Endothelial cell of umbilical vein (primary cell): ENCODE results near the gene DNAJC4. TPM values are rescaled to one million over a fixed set of nuclear protein-coding genes. Genes with fewer than 3 reads are reported as not detected.

Experiments
- BruUV-seq: library from RNA; stranded (reverse); fragments of 400-500 nt; replicated peaks from 2 replicates; lab custom pipeline; 2021; lab: Mats Ljungman, UMichigan
- CTCF ChIA-PET: fragments of 300-600, 350-600 bp; sonication (Branson Sonifier 250); formaldehyde crosslinking; loops from one replicate; lab custom pipeline; 2021; ENCODE audit warnings: antibody characterized with exemption, inconsistent platforms; lab: Charles Lee
- POLR2A ChIA-PET: fragments of 300-600, 350-600 bp; sonication (Branson Sonifier 250); formaldehyde crosslinking; loops from one replicate; lab custom pipeline; 2021; ENCODE audit warnings: antibody characterized with exemption, inconsistent platforms; lab: Charles Lee
- DNase-seq: peaks from one replicate; pipeline ENCODE4 v3.0.0-alpha.2; 2011; ENCODE audit warnings: low read depth, low spot score
- FAIRE-seq: peaks from 2 replicates; lab custom pipeline; 2011; peaks lifted over from hg19 to GRCh38; lab: Jason Lieb, UNC
- H2AFZ ChIP-seq: 2 replicates; pipeline ENCODE4 v1.6.0; 2012; ENCODE audit warnings: low read depth, low read length, control low read depth, inconsistent platforms
- H3K27ac ChIP-seq: 2 replicates; pipeline ENCODE4 v1.5.1; 2011; ENCODE audit warnings: low read depth, mild to moderate bottlenecking, control low read depth, low read length, moderate library complexity; ENCODE audit not compliant: insufficient read depth
- H3K27me3 ChIP-seq, 2 experiments: 2 replicates each; pipeline versions ENCODE4 v1.6.0 to v1.6.1; 2011; ENCODE audit warnings: low read length in 2 of 2, mixed read lengths in 1 of 2; ENCODE audit not compliant: control insufficient read depth in 2 of 2, insufficient read depth in 2 of 2
- H3K36me3 ChIP-seq, 2 experiments: 2 replicates in 1 of 2; 3 replicates in 1 of 2; pipeline ENCODE4 v1.5.1; 2011; ENCODE audit warnings: low read length in 2 of 2, mild to moderate bottlenecking in 1 of 2, moderate library complexity in 1 of 2; ENCODE audit not compliant: control insufficient read depth in 2 of 2, insufficient read depth in 2 of 2; ENCODE audit errors: extremely low read depth in 1 of 2
- H3K4me1 ChIP-seq: 3 replicates; pipeline ENCODE4 v1.5.1; 2011; ENCODE audit warnings: mild to moderate bottlenecking, low read length; ENCODE audit not compliant: control insufficient read depth, insufficient read depth; ENCODE audit errors: extremely low read depth
- H3K4me2 ChIP-seq: 2 replicates; pipeline ENCODE4 v1.6.1; 2011; ENCODE audit warnings: low read length, control low read depth, mixed read lengths; ENCODE audit not compliant: insufficient read depth
- H3K4me3 ChIP-seq, 3 experiments: fragments of 200-600 bp in 1 of 3; sonication (generic), shearing (Covaris generic) in 1 of 3; replicated peaks in 1 of 3; 2 replicates each; pipeline ENCODE4 v1.5.1; 2011 to 2016; ENCODE audit warnings: control low read depth in 3 of 3, low read length in 3 of 3, mild to moderate bottlenecking in 2 of 3, inconsistent platforms in 1 of 3, low read depth in 1 of 3, moderate library complexity in 1 of 3; ENCODE audit not compliant: insufficient read depth in 1 of 3
- H3K79me2 ChIP-seq: 2 replicates; pipeline ENCODE4 v1.6.0; 2012; ENCODE audit warnings: low read length, inconsistent platforms; ENCODE audit not compliant: control insufficient read depth, insufficient read depth
- H3K9ac ChIP-seq: replicated peaks from 2 replicates; pipeline ENCODE3; 2011; ENCODE audit warnings: low read length, control low read depth; ENCODE audit not compliant: insufficient read depth; ENCODE audit errors: extremely low read depth
- H3K9me1 ChIP-seq: replicated peaks from 3 replicates; pipeline ENCODE4 v1.6.0; 2011; ENCODE audit warnings: mild to moderate bottlenecking, low read length; ENCODE audit not compliant: control insufficient read depth, insufficient read depth; ENCODE audit errors: extremely low read depth
- H3K9me3 ChIP-seq: replicated peaks from 2 replicates; pipeline ENCODE4 v1.5.1; 2012; ENCODE audit warnings: low read length, inconsistent platforms; ENCODE audit not compliant: control insufficient read depth, insufficient read depth
- H4K20me1 ChIP-seq: replicated peaks from 2 replicates; pipeline ENCODE3; 2011; ENCODE audit warnings: mild to moderate bottlenecking, low read length; ENCODE audit not compliant: control insufficient read depth, insufficient read depth; ENCODE audit errors: extremely low read depth
- EZH2 ChIP-seq: IDR thresholded peaks from 2 replicates; pipeline ENCODE4 v1.6.1; 2012; ENCODE audit warnings: borderline replicate concordance, low read depth, mild to moderate bottlenecking, moderate library complexity, low read length, inconsistent platforms; ENCODE audit not compliant: severe bottlenecking
- FOS ChIP-seq: IDR thresholded peaks from 2 replicates; pipeline ENCODE4 v1.6.1; 2011; ENCODE audit warnings: mild to moderate bottlenecking, low read length, moderate library complexity, borderline replicate concordance; ENCODE audit not compliant: insufficient read depth
- GATA2 ChIP-seq: IDR thresholded peaks from 2 replicates; pipeline ENCODE4 v1.7.0; 2011; ENCODE audit warnings: low read depth, mild to moderate bottlenecking, moderate library complexity, mixed read lengths, low read length; ENCODE audit not compliant: insufficient read length, insufficient read depth
- JUN ChIP-seq: IDR thresholded peaks from 2 replicates; pipeline ENCODE4 v1.6.1; 2011; ENCODE audit warnings: borderline replicate concordance, low read depth; ENCODE audit not compliant: insufficient read length, insufficient read depth
- MAX ChIP-seq: IDR thresholded peaks from 2 replicates; pipeline ENCODE4 v1.6.1; 2011; ENCODE audit not compliant: insufficient read depth, insufficient read length
- MYC ChIP-seq: IDR thresholded peaks from one replicate; pipeline ENCODE4 v1.6.1; 2011; ENCODE audit warnings: mild to moderate bottlenecking, low read depth, low read length
- POLR2A ChIP-seq: IDR thresholded peaks from 2 replicates; pipeline ENCODE4 v1.6.1; 2012; ENCODE audit warnings: low read depth, mild to moderate bottlenecking, control low read depth, low read length
- POLR2AphosphoS5 ChIP-seq: IDR thresholded peaks from 2 replicates; pipeline ENCODE4 v1.6.1; 2012; ENCODE audit warnings: low read depth, mild to moderate bottlenecking, control low read depth, low read length, moderate library complexity; ENCODE audit not compliant: insufficient read depth
- dilution Hi-C: fragments of 300-500 bp; cut with MboI; formaldehyde crosslinking; loops from one replicate; pipeline ENCODE4 v1.15.0; 2019; ENCODE audit warnings: low sequenced_read_pairs; ENCODE audit not compliant: extremely low pct_ligation_motif_present
- intact Hi-C: fragments of 100-400 bp; cut with micrococcal nuclease; formaldehyde crosslinking; loops from one replicate; pipeline ENCODE4 v1.10.0; 2022
- polyA plus RNA-seq, 4 experiments: library from polyadenylated mRNA; depleted of rRNA in 3 of 4; stranded (reverse) in 3 of 4; unstranded in 1 of 4; fragments of >200 nt; gene quantifications; 2 replicates each; pipeline versions ENCODE4 v1.2.1 to v1.2.3, GENCODE V29; 2011 to 2012; ENCODE audit warnings: missing spikeins in 1 of 4
- total RNA-seq: library from RNA; stranded (reverse); gene quantifications from 2 replicates; pipeline ENCODE4 v1.2.3, GENCODE V29; 2021
- TF ChIP-seq, protein P1 (sequence below), 2 donors: IDR thresholded peaks; 1 replicate in 1 of 2; 2 replicates in 1 of 2; pipeline ENCODE4 v1.5.1; 2011; ENCODE audit warnings: low read length in 2 of 2, mild to moderate bottlenecking in 2 of 2, moderate library complexity in 2 of 2, control low read depth in 1 of 2, inconsistent platforms in 1 of 2, low read depth in 1 of 2; ENCODE audit not compliant: insufficient read depth in 1 of 2; ENCODE audit errors: extremely low read depth in 1 of 2

Gene DNAJC4
- total and polyA plus RNA-seq, 2 donors (not counting 3 experiments of a cell fraction or from before 2014, with no cell fraction given): 23.5 to 41.2 TPM

DNA sequence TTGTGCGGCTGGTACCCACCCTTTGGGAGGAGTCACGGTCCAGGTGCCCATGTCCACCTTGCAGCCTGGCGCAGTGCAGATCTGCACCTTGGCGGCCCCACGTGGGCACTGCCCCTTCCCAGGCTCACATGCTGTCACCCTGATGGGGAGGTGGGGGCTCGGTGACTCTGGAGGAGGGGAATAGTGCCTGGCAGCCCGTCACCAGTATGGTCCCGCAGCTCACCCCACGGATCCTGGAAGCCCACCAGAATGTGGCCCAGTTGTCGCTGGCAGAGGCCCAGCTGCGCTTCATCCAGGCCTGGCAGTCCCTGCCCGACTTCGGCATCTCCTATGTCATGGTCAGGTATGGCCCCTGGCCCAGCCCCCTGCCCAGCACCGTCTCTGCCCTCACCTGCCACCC, 9.6 kb upstream of the DNAJC4 start:
- dilution Hi-C loops: no loop called here
- intact Hi-C loops: no loop called here
- Histone ChIP-seq H3K27ac (no peak overlapping the region), H2AFZ (no peak overlapping the region), H3K27me3 (no peaks in the 10 kb centered on the region), H3K36me3 (peaks cover 0 to 6% of the 10 kb centered on the region in 2 experiments), H3K79me2 (no peaks in the 10 kb centered on the region), H4K20me1 (no peaks in the 10 kb centered on the region), H3K4me1 (peaks cover 5% of the 10 kb centered on the region), H3K4me2 (no peak overlapping the region), H3K9me1 (no peaks in the 10 kb centered on the region), H3K9me3 (no peaks in the 10 kb centered on the region), H3K4me3 (no peak overlapping the region), H3K9ac (no peak overlapping the region)
- DNase-seq (no peak), FAIRE-seq (no peak)
- ChIA-PET CTCF (interaction anchor here (1.4 kb wide), 1 partner anchor 35 kb away, joined by 3 read pairs; the partner anchor contains the start of gene STIP1), POLR2A (no interaction called here)
- TF ChIP-seq POLR2AphosphoS5 (no peak), FOS (no peak), GATA2 (no peak), MYC (no peak), MAX (no peak), EZH2 (no peak), JUN (no peak), POLR2A (no peak)
- TF ChIP-seq, protein P1, sequence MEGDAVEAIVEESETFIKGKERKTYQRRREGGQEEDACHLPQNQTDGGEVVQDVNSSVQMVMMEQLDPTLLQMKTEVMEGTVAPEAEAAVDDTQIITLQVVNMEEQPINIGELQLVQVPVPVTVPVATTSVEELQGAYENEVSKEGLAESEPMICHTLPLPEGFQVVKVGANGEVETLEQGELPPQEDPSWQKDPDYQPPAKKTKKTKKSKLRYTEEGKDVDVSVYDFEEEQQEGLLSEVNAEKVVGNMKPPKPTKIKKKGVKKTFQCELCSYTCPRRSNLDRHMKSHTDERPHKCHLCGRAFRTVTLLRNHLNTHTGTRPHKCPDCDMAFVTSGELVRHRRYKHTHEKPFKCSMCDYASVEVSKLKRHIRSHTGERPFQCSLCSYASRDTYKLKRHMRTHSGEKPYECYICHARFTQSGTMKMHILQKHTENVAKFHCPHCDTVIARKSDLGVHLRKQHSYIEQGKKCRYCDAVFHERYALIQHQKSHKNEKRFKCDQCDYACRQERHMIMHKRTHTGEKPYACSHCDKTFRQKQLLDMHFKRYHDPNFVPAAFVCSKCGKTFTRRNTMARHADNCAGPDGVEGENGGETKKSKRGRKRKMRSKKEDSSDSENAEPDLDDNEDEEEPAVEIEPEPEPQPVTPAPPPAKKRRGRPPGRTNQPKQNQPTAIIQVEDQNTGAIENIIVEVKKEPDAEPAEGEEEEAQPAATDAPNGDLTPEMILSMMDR (IDR thresholded peaks at IDR 0.05; ENCODE audit: extremely low read depth in 1 of 2, insufficient read depth in 1 of 2, low read depth in 1 of 2, low read length in 2 of 2): no peak
- BruUV-seq: no TSS peak
